ENCODE measurements around the gene PCDH9.

DNA sequence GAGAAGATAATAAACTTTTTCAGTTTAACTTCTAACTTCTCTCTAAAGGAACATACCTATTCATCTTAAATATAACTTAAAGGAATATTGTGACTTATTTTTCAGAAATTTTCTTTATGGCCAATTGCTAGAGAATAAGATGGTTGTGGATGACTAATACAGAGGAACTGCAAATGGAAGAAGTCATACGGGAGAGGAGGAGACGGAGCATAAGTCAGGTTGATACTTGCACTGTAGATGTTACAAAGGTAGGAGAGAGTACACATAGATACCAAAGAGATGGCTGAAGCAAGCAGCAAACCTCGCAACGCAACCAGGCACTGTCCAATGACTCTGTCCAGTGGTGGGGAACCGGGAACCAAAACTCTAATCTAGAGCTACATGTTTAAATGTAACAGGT, 963.4 kb downstream of the PCDH9 start:
- TF ChIP-seq POLR2A (IDR thresholded peaks at IDR 0.05) (no peak), CTCF (IDR thresholded peaks at IDR 0.05) (no peak)

All from heart left ventricle (tissue), 13 donors.